H9 (cell line): ENCODE data around the gene ULBP3. TPM values are rescaled to one million over a fixed set of nuclear protein-coding genes. Genes with fewer than 3 reads are reported as not detected.

Experiments used
- DNase-seq: peaks from one replicate; pipeline ENCODE4 v3.0.0-alpha.2; 2017
- H2AFZ ChIP-seq: one replicate; pipeline ENCODE4 v1.6.1; 2013; ENCODE audit warnings: mild to moderate bottlenecking, low read length, control low read depth, moderate library complexity
- H2AK5ac ChIP-seq: 2 replicates; pipeline ENCODE4 v1.6.1; 2013; ENCODE audit warnings: low read length, control low read depth, mixed read lengths; ENCODE audit not compliant: insufficient read length
- H2BK120ac ChIP-seq: one replicate; pipeline ENCODE4 v1.6.1; 2013; ENCODE audit warnings: low read depth, mild to moderate bottlenecking, low read length, control low read depth, inconsistent platforms; ENCODE audit not compliant: poor library complexity, severe bottlenecking
- H2BK12ac ChIP-seq: 2 replicates; pipeline ENCODE4 v1.6.1; 2013; ENCODE audit warnings: low read length, control low read depth, mixed read lengths, low read depth; ENCODE audit not compliant: insufficient read length
- H2BK15ac ChIP-seq: 2 replicates; pipeline ENCODE4 v1.6.1; 2013; ENCODE audit warnings: low read depth, low read length, control low read depth
- H2BK20ac ChIP-seq: one replicate; pipeline ENCODE4 v1.6.1; 2013; ENCODE audit warnings: low read depth, mild to moderate bottlenecking, low read length, control low read depth, inconsistent platforms; ENCODE audit not compliant: poor library complexity, severe bottlenecking
- H2BK5ac ChIP-seq: 2 replicates; pipeline ENCODE4 v1.6.1; 2013; ENCODE audit warnings: low read length, control low read depth, mixed read lengths; ENCODE audit not compliant: insufficient read length
- H3K14ac ChIP-seq: 2 replicates; pipeline ENCODE4 v1.6.1; 2013; ENCODE audit warnings: low read length, control low read depth; ENCODE audit not compliant: insufficient read depth
- H3K18ac ChIP-seq: 2 replicates; pipeline ENCODE4 v1.6.1; 2013; ENCODE audit warnings: low read depth, mild to moderate bottlenecking, mixed read lengths, low read length, control low read depth; ENCODE audit not compliant: insufficient read length
- H3K23ac ChIP-seq: 2 replicates; pipeline ENCODE4 v1.6.1; 2013; ENCODE audit warnings: low read length, control low read depth, mixed read lengths, low read depth; ENCODE audit not compliant: insufficient read length
- H3K23me2 ChIP-seq: 2 replicates; pipeline ENCODE4 v1.6.1; 2013; ENCODE audit warnings: low read depth, mild to moderate bottlenecking, mixed read lengths, low read length, control low read depth; ENCODE audit not compliant: insufficient read length, poor library complexity, severe bottlenecking
- H3K27ac ChIP-seq: 2 replicates; pipeline ENCODE4 v1.5.1; 2013; ENCODE audit warnings: low read length, control low read depth, mixed read lengths, low read depth; ENCODE audit not compliant: insufficient read length
- H3K27me3 ChIP-seq: 2 replicates; pipeline ENCODE4 v1.6.1; 2013; ENCODE audit warnings: low read length, control low read depth, inconsistent platforms; ENCODE audit not compliant: insufficient read depth
- H3K4ac ChIP-seq: 2 replicates; pipeline ENCODE4 v1.6.1; 2013; ENCODE audit warnings: low read depth, mild to moderate bottlenecking, control low read depth, inconsistent platforms, low read length, moderate library complexity
- H3K4me1 ChIP-seq: 2 replicates; pipeline ENCODE4 v1.6.1; 2013; ENCODE audit warnings: low read length, control low read depth, inconsistent platforms; ENCODE audit not compliant: insufficient read depth
- H3K4me2 ChIP-seq: 2 replicates; pipeline ENCODE4 v1.6.1; 2013; ENCODE audit warnings: low read length, control low read depth, mixed read lengths; ENCODE audit not compliant: insufficient read length, insufficient read depth
- H3K56ac ChIP-seq: 2 replicates; pipeline ENCODE4 v1.6.1; 2013; ENCODE audit warnings: low read depth, mild to moderate bottlenecking, mixed read lengths, low read length, control low read depth; ENCODE audit not compliant: insufficient read length
- H3K79me1 ChIP-seq: 2 replicates; pipeline ENCODE4 v1.6.1; 2013; ENCODE audit warnings: low read depth, mild to moderate bottlenecking, moderate library complexity, low read length, control low read depth, inconsistent platforms; ENCODE audit not compliant: insufficient read depth, poor library complexity, severe bottlenecking
- H3K79me2 ChIP-seq: 2 replicates; pipeline ENCODE4 v1.6.1; 2013; ENCODE audit warnings: low read length, control low read depth, inconsistent platforms; ENCODE audit not compliant: insufficient read depth
- H3K9ac ChIP-seq: 2 replicates; pipeline ENCODE4 v1.6.1; 2013; ENCODE audit warnings: low read length, control low read depth, mixed read lengths; ENCODE audit not compliant: insufficient read length; ENCODE audit errors: extremely low read depth
- H3K9me3 ChIP-seq: one replicate; pipeline ENCODE4 v1.6.1; 2013; ENCODE audit warnings: low read depth, low read length, inconsistent platforms; ENCODE audit not compliant: control insufficient read depth
- H3T11ph ChIP-seq: one replicate; pipeline ENCODE4 v1.6.1; 2013; ENCODE audit warnings: mild to moderate bottlenecking, low read length, control low read depth, inconsistent platforms
- H4K20me1 ChIP-seq: one replicate; pipeline ENCODE4 v1.6.1; 2013; ENCODE audit not compliant: control insufficient read depth, insufficient read length, insufficient read depth
- H4K5ac ChIP-seq: 2 replicates; pipeline ENCODE4 v1.6.1; 2013; ENCODE audit warnings: low read depth, mild to moderate bottlenecking, mixed read lengths, low read length, control low read depth; ENCODE audit not compliant: insufficient read length
- H4K8ac ChIP-seq: replicated peaks from 2 replicates; pipeline ENCODE4 v1.6.1; 2013; ENCODE audit warnings: low read length, control low read depth, mixed read lengths, low read depth; ENCODE audit not compliant: insufficient read length
- H4K91ac ChIP-seq: 2 replicates; pipeline ENCODE4 v1.6.1; 2013; ENCODE audit warnings: low read depth, mild to moderate bottlenecking, moderate library complexity, mixed read lengths, low read length, control low read depth; ENCODE audit not compliant: insufficient read length
- H3K27ac Mint-ChIP-seq, 3 experiments: 2 replicates in 2 of 3; 3 replicates in 1 of 3; pipeline ENCODE4 v1.8.0; 2020 to 2021; ENCODE audit warnings: mixed read lengths in 3 of 3, mild to moderate bottlenecking in 1 of 3, moderate library complexity in 1 of 3
- H3K27me3 Mint-ChIP-seq: 2 replicates; pipeline ENCODE4 v1.8.0; 2021; ENCODE audit warnings: low read depth, mild to moderate bottlenecking, moderate library complexity, mixed read lengths
- H3K36me3 Mint-ChIP-seq, 3 experiments: 2 replicates in 2 of 3; 3 replicates in 1 of 3; pipeline ENCODE4 v1.8.0; 2020 to 2021; ENCODE audit warnings: low read depth in 3 of 3, mixed read lengths in 3 of 3; ENCODE audit not compliant: insufficient read depth in 1 of 3
- H3K4me1 Mint-ChIP-seq, 2 experiments: 2 replicates each; pipeline ENCODE4 v1.8.0; 2020; ENCODE audit warnings: mixed read lengths in 2 of 2
- H3K4me3 Mint-ChIP-seq, 2 experiments: 2 replicates in 1 of 2; 3 replicates in 1 of 2; pipeline ENCODE4 v1.8.0; 2020 to 2021; ENCODE audit warnings: mild to moderate bottlenecking in 2 of 2, mixed read lengths in 2 of 2, moderate library complexity in 1 of 2
- H3K9me3 Mint-ChIP-seq, 2 experiments: 2 replicates in 1 of 2; 3 replicates in 1 of 2; pipeline ENCODE4 v1.8.0; 2020; ENCODE audit warnings: mild to moderate bottlenecking in 2 of 2, mixed read lengths in 2 of 2, moderate library complexity in 1 of 2
- CTCF ChIP-seq: fragments of 200-600 bp; sonication (generic); conservative IDR thresholded peaks from 3 replicates; pipeline ENCODE4 v1.8.0; 2021; ENCODE audit warnings: antibody characterized with exemption, mild to moderate bottlenecking
- WGBS: extraction: QIAGEN DNeasy Blood & Tissue Kit; methylation state at CpG from one replicate; pipeline ENCODE4 v1.1.7; 2013; ENCODE audit warnings: missing lambda C conversion rate, low lambda C conversion rate, mixed read lengths; ENCODE audit not compliant: insufficient read length; ENCODE audit errors: extremely low coverage; 5-methylcytosine and 5-hydroxymethylcytosine counted together
- total RNA-seq: library from RNA; stranded (reverse); gene quantifications from 2 replicates; pipeline ENCODE4 v1.2.1, GENCODE V29; 2021

ULBP3 gene
- total RNA-seq, 1 experiment from 2014 or later, result 5.8 TPM

GRCh38 chr6:150078788-150079187 lies 9.9 kb upstream of the ULBP3 start:
- H3K14ac ChIP-seq, result no peak overlapping the region
- H2BK15ac ChIP-seq, result no peak overlapping the region
- no peak for DNase-seq
- no peaks in the 10 kb centered on the region for H3K27me3 ChIP-seq
- no peak overlapping the region for H4K91ac ChIP-seq
- no peak overlapping the region for H2AK5ac ChIP-seq
- no peaks in the 10 kb centered on the region for H3K4me1 ChIP-seq
- Mint-ChIP-seq H3K4me1 (peaks cover 7 to 11% of the 10 kb centered on the region in 2 experiments), H3K36me3 (no peaks in the 10 kb centered on the region; a peak in 1 of 7 replicates), H3K9me3 (peaks cover 0 to 2% of the 10 kb centered on the region in 2 experiments; a peak in 2 of 5 replicates), H3K4me3 (no peak overlapping the region), H3K27ac (no peak overlapping the region), H3K27me3 (peaks cover 15% of the 10 kb centered on the region)
- H2AFZ ChIP-seq, result no peak overlapping the region
- no peak overlapping the region for H3K18ac ChIP-seq
- no peak overlapping the region for H2BK120ac ChIP-seq
- H2BK5ac ChIP-seq, result no peak overlapping the region
- no peak overlapping the region for H3K9ac ChIP-seq
- H3K4me2 ChIP-seq, result no peak overlapping the region
- no peak for TF ChIP-seq CTCF
- no peak overlapping the region for H3K23ac ChIP-seq
- H3K79me1 ChIP-seq, result no peaks in the 10 kb centered on the region
- no peak overlapping the region for H3K27ac ChIP-seq
- no peak overlapping the region for H2BK12ac ChIP-seq
- no peaks in the 10 kb centered on the region for H3K23me2 ChIP-seq
- H3K4ac ChIP-seq, result no peak overlapping the region
- H3T11ph ChIP-seq, result no peak overlapping the region
- no peak overlapping the region for H4K8ac ChIP-seq
- no peaks in the 10 kb centered on the region for H4K20me1 ChIP-seq
- no peaks in the 10 kb centered on the region for H3K9me3 ChIP-seq
- no CpG with 5 or more reads among the region's 2 CpGs for WGBS
- no peaks in the 10 kb centered on the region for H3K79me2 ChIP-seq
- no peak overlapping the region for H3K56ac ChIP-seq
- no peak overlapping the region for H2BK20ac ChIP-seq
- H4K5ac ChIP-seq, result no peak overlapping the region
